ENCODE measurements around the gene RNF44. TPM values are rescaled to one million over a fixed set of nuclear protein-coding genes. Genes with fewer than 3 reads are reported as not detected.

The RNF44 gene
- total and polyA plus RNA-seq, 2 experiments from 2014 or later: 13.0 to 17.4 TPM

- H3K9me3 ChIP-seq (ENCODE audit: low read depth): no peaks in the 10 kb centered on the region
- H3K79me2 ChIP-seq: peaks cover 49% of the 10 kb centered on the region
- no peak overlapping the region for H2AFZ ChIP-seq
- no peak for TF ChIP-seq EZH2 (IDR thresholded peaks at IDR 0.05; ENCODE audit: borderline replicate concordance)
- no peak for TF ChIP-seq EZH2phosphoT487 (IDR thresholded peaks at IDR 0.05; ENCODE audit: low read depth, severe bottlenecking, unreplicated experiment)
- TF ChIP-seq, protein P1, sequence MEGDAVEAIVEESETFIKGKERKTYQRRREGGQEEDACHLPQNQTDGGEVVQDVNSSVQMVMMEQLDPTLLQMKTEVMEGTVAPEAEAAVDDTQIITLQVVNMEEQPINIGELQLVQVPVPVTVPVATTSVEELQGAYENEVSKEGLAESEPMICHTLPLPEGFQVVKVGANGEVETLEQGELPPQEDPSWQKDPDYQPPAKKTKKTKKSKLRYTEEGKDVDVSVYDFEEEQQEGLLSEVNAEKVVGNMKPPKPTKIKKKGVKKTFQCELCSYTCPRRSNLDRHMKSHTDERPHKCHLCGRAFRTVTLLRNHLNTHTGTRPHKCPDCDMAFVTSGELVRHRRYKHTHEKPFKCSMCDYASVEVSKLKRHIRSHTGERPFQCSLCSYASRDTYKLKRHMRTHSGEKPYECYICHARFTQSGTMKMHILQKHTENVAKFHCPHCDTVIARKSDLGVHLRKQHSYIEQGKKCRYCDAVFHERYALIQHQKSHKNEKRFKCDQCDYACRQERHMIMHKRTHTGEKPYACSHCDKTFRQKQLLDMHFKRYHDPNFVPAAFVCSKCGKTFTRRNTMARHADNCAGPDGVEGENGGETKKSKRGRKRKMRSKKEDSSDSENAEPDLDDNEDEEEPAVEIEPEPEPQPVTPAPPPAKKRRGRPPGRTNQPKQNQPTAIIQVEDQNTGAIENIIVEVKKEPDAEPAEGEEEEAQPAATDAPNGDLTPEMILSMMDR (IDR thresholded peaks at IDR 0.05; ENCODE audit: poor library complexity): no peak
- no peaks in the 10 kb centered on the region for H3K36me3 ChIP-seq (replicated peaks; ENCODE audit: insufficient read depth, low read depth)
- no peak overlapping the region for H3K4me2 ChIP-seq
- DNase-seq (ENCODE audit: low spot score): no peak
- H3K27ac ChIP-seq: no peak overlapping the region
- no peaks in the 10 kb centered on the region for H3K9me2 ChIP-seq (replicated peaks; ENCODE audit: insufficient read depth)
- H3K4me1 ChIP-seq (ENCODE audit: insufficient read depth): no peaks in the 10 kb centered on the region
- H3K27me3 ChIP-seq: no peaks in the 10 kb centered on the region
- H4K20me1 ChIP-seq (ENCODE audit: insufficient read depth, poor library complexity, severe bottlenecking): peaks cover 11% of the 10 kb centered on the region
- WGBS (ENCODE audit: low lambda C conversion rate, missing lambda C conversion rate): 96% methylated on average over 4 of the region's 4 CpGs
- no peak overlapping the region for H3K4me3 ChIP-seq
Measured at GRCh38 chr5:176481711-176482110, 55.5 kb downstream of the RNF44 start.

Small RNA genes lying within 50 kb of the gene (small RNA-seq; reads per million reads assigned to genes)
- not detected for gene RF00019
- gene RN7SL684P: not detected

Other genes starting within 250 kb of the RNF44 start
- gene KIAA1191, start 175.6 kb downstream of the RNF44 start, total RNA-seq: 98.3 and 104 TPM in 2 replicates
- 96.8 and 110 TPM in 2 replicates for gene KIAA1191, start 175.6 kb downstream of the RNF44 start, polyA plus RNA-seq
- 6.7 and 8.9 TPM in 2 replicates for gene ARL10, start 171.9 kb downstream of the RNF44 start, total RNA-seq
- gene ARL10, start 171.9 kb downstream of the RNF44 start, polyA plus RNA-seq: 2.5 and 4.4 TPM in 2 replicates
- 22.9 and 25.6 TPM in 2 replicates for gene NOP16, start 148.8 kb downstream of the RNF44 start, total RNA-seq
- gene NOP16, start 148.8 kb downstream of the RNF44 start, polyA plus RNA-seq: 64.0 and 82.3 TPM in 2 replicates
- 109 and 161 TPM in 2 replicates for gene HIGD2A, start 148.7 kb downstream of the RNF44 start, total RNA-seq
- gene HIGD2A, start 148.7 kb downstream of the RNF44 start, polyA plus RNA-seq: 222 and 224 TPM in 2 replicates
- 131 and 139 TPM in 2 replicates for gene CLTB, start 120.9 kb downstream of the RNF44 start, total RNA-seq
- gene CLTB, start 120.9 kb downstream of the RNF44 start, polyA plus RNA-seq: 284 and 289 TPM in 2 replicates
- gene FAF2, start 89.0 kb downstream of the RNF44 start, total RNA-seq: 63.1 and 66.4 TPM in 2 replicates
- 43.0 and 47.3 TPM in 2 replicates for gene FAF2, start 89.0 kb downstream of the RNF44 start, polyA plus RNA-seq
- 24.8 and 29.8 TPM in 2 replicates for gene CDHR2, start 11.9 kb upstream of the RNF44 start, total RNA-seq
- 16.3 and 28.3 TPM in 2 replicates for gene CDHR2, start 11.9 kb upstream of the RNF44 start, polyA plus RNA-seq
- gene GPRIN1, start 72.8 kb upstream of the RNF44 start, total RNA-seq: 1.4 and 1.6 TPM in 2 replicates
- gene GPRIN1, start 72.8 kb upstream of the RNF44 start, polyA plus RNA-seq: 2.2 and 3.9 TPM in 2 replicates
- gene SNCB, start 93.1 kb upstream of the RNF44 start, total RNA-seq: not detected in 2 replicates
- 0.57 TPM in 1 of 2 replicates, not detected in the other for gene SNCB, start 93.1 kb upstream of the RNF44 start, polyA plus RNA-seq
- gene EIF4E1B, start 93.3 kb upstream of the RNF44 start, total RNA-seq: not detected in 2 replicates
- gene EIF4E1B, start 93.3 kb upstream of the RNF44 start, polyA plus RNA-seq: not detected in 2 replicates
- 33.2 and 33.4 TPM in 2 replicates for gene TSPAN17, start 110.1 kb upstream of the RNF44 start, total RNA-seq
- 27.9 TPM in 2 replicates for gene TSPAN17, start 110.1 kb upstream of the RNF44 start, polyA plus RNA-seq

All from hepatocyte (in vitro differentiated cells).